Measurements from ENCODE around the gene RASA3.

Gene RASA3

DNA sequence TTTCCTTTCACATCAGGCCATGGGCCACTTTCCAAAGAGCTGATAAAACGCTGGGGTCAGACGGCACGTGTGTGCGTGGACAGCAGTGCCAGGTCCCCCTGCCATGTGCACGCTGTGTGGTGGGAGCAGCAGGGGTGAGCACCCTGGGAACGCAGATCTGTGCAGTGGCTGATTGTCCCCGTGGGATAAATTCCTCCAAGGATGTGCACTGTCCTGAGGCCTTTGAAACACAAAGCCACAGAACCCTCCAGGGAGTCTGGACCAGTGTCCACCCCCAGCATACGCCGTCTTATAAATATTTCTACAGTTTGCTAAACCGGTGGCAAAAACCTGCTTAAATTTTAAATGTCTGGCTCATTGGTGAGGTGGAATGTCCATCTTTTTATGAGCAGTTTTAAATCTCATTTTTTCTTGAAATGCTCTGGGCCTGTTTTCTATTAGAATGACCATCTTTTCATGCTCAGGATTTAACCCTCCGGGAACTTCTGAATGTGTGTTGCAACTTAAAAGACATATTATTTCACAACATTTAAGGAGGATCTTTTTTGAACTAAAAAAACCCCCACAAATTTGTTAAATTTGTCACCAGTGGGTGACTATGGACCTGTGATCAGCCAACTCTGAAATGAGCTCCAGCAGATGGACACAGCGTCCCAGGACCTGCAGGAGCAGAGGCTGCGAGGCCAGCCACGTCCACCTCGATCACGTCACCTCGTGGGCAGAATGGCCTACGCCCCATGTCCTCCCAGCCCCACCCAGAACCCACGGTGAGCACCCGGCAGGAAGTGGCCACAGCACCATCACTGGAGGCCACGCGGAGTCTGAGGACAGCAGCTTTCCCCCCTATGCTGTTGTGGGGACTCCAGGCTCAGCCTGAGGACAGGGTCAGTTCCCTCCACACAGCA lies 68.6 kb downstream of the RASA3 start:
- DNase-seq, result no peak

DNA sequence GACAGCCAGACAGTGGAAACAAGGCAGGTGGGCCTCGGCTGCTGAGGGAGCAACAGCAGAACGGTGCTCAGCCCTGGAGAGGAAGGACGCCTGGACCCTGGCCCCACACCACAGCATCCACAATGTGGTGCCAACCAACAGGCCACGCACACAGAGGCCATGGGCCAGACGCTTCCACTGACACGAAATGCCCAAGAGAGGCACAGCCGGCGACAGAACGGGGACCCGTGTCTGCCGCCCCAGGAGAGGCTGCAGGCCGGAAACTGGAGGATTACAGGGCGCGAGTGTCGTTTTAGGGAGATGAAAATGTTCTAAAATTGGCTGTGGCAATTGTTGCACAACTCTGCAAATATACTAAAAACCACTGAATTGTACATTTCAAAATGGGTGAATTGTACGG lies 69.7 kb downstream of the RASA3 start:
- DNase-seq, result no peak

GRCh38 chr13:114062341-114062740 lies 70.1 kb downstream of the RASA3 start:
- no peak for DNase-seq

DNA sequence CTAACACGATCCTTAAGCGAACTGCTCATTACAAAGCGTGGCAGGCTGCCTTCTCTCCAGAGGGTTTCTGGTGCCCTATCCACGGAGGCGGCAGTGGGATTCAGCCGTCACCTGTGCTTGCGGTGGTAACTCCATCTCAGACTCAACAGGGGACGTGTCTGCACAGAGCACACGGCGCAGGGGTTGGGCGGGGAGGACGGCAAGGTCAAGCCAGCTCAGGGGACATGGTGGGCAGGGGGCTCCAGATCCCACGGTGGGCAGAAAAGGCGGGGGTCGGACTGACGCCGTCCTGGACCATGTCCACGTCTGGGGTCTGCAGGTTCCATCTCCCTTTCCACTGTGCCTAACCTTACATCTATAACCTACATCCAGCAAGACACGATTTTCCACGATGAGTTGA lies 70.7 kb downstream of the RASA3 start:
- no peak for DNase-seq

- no peak for DNase-seq
These were observed 71.4 kb downstream of the RASA3 start for GRCh38 chr13:114061047-114061446.

GRCh38 chr13:114059946-114060860 lies 72.2 kb downstream of the RASA3 start:
- DNase-seq, result no peak

GRCh38 chr13:114059428-114059827 lies 73.0 kb downstream of the RASA3 start:
- DNase-seq, result no peak

- no peak for DNase-seq
These were observed 74.2 kb downstream of the RASA3 start for GRCh38 chr13:114058051-114058867.

- peak; percentile 81 for DNase-seq
These were observed 75.0 kb downstream of the RASA3 start for GRCh38 chr13:114057166-114058050.

GRCh38 chr13:114056205-114057013 lies 76.0 kb downstream of the RASA3 start:
- DNase-seq, result no peak

DNA sequence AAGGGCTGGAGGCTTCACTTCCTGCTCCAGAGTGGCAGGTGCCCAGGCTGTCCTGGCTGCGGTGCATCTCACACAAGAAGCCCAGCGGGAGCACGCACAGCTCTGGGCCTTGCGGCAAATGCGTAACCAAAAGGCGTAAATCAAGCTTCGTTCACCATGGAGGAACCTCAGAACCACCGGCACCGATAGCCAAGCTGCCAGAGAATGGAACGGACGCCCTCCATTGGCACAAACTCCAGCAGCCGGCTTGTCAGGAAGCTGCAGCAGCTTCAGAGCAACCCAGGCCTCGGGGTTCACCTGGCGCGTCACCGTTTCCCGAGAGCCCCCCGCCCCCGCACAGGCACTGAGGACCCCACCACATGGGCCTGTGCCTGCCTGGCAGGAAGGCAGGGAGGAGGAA lies 76.7 kb downstream of the RASA3 start:
- DNase-seq, result no peak

DNA sequence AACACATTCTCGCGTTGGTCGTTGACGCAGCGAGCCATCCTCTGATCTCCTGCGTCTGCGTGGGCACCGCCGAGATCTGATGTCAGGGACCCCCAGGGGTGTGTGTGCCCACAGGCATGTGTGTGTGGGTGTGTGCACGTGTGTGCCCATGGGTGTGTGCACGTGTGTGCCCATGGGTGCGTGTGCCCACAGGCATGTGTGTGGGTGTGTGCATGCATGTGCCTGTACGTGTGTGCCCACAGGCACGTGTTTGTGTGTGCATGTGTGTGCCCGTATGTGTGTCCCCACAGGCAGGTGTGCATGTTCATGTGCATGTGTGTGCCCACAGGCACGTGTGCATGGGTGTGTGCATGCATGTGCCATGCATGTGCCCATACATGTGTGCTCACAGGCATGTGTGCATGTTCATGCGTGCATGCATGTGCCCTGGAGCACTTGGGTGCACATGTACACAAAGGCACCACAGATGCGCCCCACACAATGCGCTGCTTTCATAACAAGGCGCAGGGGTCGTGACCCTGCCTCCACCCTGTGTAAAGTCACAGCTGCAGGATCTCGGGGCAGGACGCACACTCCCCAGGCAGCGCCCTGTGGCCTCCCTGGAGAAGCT lies 77.5 kb downstream of the RASA3 start:
- no peak for DNase-seq

DNA sequence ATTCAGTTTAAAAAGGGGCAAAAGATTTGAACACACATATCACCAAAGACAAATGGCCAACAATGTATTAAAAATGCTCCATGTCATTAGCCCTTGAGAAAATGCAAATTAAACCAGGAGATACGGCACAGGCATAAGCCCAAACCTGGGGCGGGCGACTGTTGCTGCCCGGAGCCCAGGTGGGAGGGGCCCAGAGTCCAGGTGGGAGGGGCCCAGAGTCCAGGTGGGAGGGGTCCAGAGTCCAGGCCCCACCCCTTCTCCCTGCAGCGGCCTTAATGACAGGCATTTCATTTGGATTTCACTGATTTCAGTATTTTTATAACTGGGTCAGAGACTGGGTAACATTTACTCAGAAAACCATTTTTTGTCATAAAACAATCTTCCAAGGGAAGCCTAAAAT lies 78.2 kb downstream of the RASA3 start:
- DNase-seq, result no peak

DNA sequence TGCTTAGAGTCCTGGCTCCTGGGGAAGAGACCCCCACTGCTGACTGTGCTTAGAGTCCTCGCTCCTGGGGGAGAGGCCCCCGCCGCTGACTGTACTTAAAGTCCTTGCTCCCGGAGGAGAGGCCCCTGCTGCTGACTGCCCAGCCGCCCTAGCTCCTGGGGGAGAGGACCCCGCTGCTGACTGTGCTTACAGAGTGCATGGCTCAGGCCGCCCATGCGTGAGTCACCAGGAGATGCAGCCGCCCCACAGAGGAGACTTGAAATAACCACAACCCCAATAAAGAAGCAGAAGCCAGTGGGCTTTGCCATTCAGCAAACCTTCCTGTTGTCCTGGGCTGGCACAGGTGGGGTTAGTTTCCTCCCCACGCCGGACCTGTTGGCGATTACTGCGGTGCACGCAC lies 79.4 kb downstream of the RASA3 start:
- no peak for DNase-seq

DNA sequence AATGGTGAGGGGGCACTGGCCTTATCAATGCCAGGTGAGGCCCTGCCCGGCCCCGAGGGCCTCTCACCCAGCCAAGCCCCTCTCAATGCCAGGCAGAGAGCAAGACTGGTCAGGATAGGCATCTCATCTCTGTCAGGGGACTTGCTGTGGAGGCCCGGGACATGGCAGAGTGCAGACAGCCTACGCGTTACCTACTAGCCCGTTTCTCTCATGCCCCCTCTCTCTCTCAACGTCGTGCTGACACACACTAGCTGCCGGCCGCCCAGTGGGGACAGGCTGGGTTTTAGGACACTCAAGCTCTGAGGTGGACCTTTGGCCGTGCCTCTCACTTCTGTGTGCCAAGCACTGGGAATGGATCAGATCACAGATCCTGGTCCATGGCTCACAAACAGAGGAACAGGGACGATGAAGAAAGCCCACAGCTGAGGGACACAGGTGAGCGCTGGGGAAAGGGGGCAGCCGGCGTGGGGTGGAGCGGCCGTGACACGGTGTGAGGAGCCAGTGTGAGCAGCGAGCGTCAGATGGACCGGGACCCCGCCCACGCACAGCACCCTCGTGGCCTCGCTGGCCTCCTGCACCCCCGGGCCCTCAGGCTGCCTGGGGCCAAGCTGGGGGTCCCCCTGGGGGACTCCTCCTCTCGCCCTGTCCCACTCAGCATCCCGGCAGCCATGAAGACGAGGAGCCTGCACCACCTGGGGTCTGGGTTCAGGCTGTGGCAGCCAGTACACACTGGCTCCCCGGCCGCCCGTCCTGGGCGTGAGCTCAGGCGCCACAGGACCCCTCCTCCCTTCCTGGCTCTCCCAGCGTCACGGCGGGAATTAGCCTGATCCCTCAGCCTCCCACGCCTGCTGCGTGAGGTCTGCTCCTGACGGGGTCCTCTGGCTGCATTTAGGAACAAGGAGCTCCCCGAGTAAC lies 81.6 kb downstream of the RASA3 start:
- DNase-seq, result no peak

DNA sequence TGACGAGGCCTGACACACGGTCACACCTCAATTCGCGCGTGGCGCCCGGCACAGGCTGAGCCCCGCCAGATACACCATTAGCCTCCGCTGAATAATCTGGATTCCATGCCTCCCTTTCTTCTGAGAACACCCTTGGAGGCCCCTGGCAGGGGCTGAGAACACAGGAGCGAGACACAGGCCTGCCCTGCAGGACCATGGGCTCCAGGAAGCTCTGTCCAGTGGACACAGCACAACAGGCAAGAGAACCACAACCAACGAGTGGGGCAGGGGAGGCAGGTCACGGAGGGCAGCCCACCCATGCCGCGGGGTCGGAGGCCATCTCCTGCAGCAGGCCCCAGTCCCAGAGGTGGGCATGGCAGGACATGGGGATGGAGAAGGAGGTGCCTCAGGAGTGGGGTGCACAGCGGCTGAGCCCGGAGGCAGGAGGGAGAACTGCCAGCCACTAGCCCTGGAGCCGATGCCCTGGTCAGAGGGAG lies 82.8 kb downstream of the RASA3 start:
- DNase-seq, result no peak

GRCh38 chr13:114049026-114049425 lies 83.4 kb downstream of the RASA3 start:
- no peak for DNase-seq

DNA sequence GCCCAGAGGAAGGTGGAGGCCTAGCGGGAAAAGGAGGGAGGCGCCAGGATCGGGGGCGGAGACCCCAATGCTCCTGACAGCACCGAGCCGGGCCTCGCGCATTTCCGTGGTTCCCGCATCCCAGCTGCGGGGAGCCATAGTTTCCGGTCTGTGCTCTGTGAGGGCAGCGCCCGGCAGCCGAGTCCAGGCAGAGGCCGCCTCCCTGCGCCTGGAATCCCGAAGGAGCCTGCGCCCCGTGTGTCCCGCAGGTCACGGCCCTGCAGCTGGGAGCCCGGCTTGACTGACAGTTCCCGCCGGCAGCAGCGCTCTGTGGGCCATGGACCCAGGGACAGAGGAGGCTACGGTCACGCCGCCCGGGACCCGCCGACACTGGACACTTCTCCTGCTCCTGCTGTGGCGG lies 84.0 kb downstream of the RASA3 start:
- no peak for DNase-seq

- peak; percentile 41 for DNase-seq
These were observed 85.0 kb downstream of the RASA3 start for GRCh38 chr13:114047358-114047881.
